Hepatocyte (in vitro differentiated cells): Measurements from ENCODE around the gene SOX18. TPM values are rescaled to one million over a fixed set of nuclear protein-coding genes. Genes with fewer than 3 reads are reported as not detected.

Experiments used
- DNase-seq: peaks from one replicate; pipeline ENCODE4 v3.0.0-alpha.2; 2016; ENCODE audit warnings: low spot score
- H2AFZ ChIP-seq: fragments of 200-600 bp; sonication (generic); 2 replicates; pipeline ENCODE4 v1.6.0; 2016; ENCODE audit warnings: antibody characterized with exemption, mild to moderate bottlenecking
- H3K27ac ChIP-seq: fragments of 200-600 bp; sonication (generic); 2 replicates; pipeline ENCODE4 v1.5.1; 2016; ENCODE audit warnings: mild to moderate bottlenecking
- H3K27me3 ChIP-seq: fragments of 200-600 bp; sonication (generic); 2 replicates; pipeline ENCODE4 v1.6.1; 2016
- H3K36me3 ChIP-seq: fragments of 200-600 bp; sonication (generic); replicated peaks from 2 replicates; pipeline ENCODE4 v1.5.1; 2016; ENCODE audit warnings: low read depth; ENCODE audit not compliant: insufficient read depth
- H3K4me1 ChIP-seq: fragments of 200-600 bp; sonication (generic); 2 replicates; pipeline ENCODE4 v1.5.1; 2016; ENCODE audit warnings: mild to moderate bottlenecking, moderate library complexity; ENCODE audit not compliant: insufficient read depth
- H3K4me2 ChIP-seq: fragments of 200-600 bp; sonication (generic); 2 replicates; pipeline ENCODE4 v1.6.0; 2016
- H3K4me3 ChIP-seq: fragments of 200-600 bp; sonication (generic); 2 replicates; pipeline ENCODE4 v1.5.1; 2016; ENCODE audit warnings: mild to moderate bottlenecking
- H3K79me2 ChIP-seq: fragments of 200-600 bp; sonication (generic); 2 replicates; pipeline ENCODE4 v1.6.0; 2017; ENCODE audit warnings: mild to moderate bottlenecking
- H3K9me2 ChIP-seq: fragments of 200-600 bp; sonication (generic); replicated peaks from 2 replicates; pipeline ENCODE4 v1.6.0; 2017; ENCODE audit warnings: mild to moderate bottlenecking; ENCODE audit not compliant: insufficient read depth
- H3K9me3 ChIP-seq: fragments of 200-600 bp; sonication (generic); 2 replicates; pipeline ENCODE4 v1.5.1; 2016; ENCODE audit warnings: low read depth, mild to moderate bottlenecking
- H4K20me1 ChIP-seq: fragments of 200-600 bp; sonication (generic); 2 replicates; pipeline ENCODE4 v1.6.0; 2016; ENCODE audit warnings: mild to moderate bottlenecking; ENCODE audit not compliant: insufficient read depth, poor library complexity, severe bottlenecking
- CTCF ChIP-seq: fragments of 200-600 bp; sonication (generic); IDR thresholded peaks from 2 replicates; pipeline ENCODE4 v1.5.1; 2016; ENCODE audit warnings: antibody characterized with exemption, mild to moderate bottlenecking; ENCODE audit not compliant: poor library complexity
- EZH2 ChIP-seq: fragments of 200-600 bp; sonication (generic); IDR thresholded peaks from 2 replicates; pipeline ENCODE4 v1.6.1; 2016; ENCODE audit warnings: antibody characterized with exemption, mild to moderate bottlenecking, borderline replicate concordance
- EZH2phosphoT487 ChIP-seq: fragments of 200-600 bp; sonication (generic); IDR thresholded peaks from one replicate; pipeline ENCODE4 v1.6.1; 2018; ENCODE audit warnings: antibody characterized with exemption, mild to moderate bottlenecking, low read depth, moderate library complexity; ENCODE audit not compliant: unreplicated experiment, severe bottlenecking
- WGBS: methylation state at CpG from one replicate; pipeline ENCODE4 v1.1.6; 2016; ENCODE audit warnings: low lambda C conversion rate; ENCODE audit errors: missing lambda C conversion rate; 5-methylcytosine and 5-hydroxymethylcytosine counted together
- polyA plus RNA-seq: library from polyadenylated mRNA; unstranded; fragments of >200 nt; fragmentation: Nextera tagmentation; extraction: Ambion mirVana; gene quantifications from 2 replicates; pipeline ENCODE4 v1.2.1, GENCODE V29; 2016
- total RNA-seq: library from RNA; depleted of rRNA; stranded (reverse); fragments of >200 nt; gene quantifications from 2 replicates; pipeline ENCODE4 v1.2.3, GENCODE V29; 2014

Gene SOX18
- total and polyA plus RNA-seq, 2 experiments from 2014 or later: 2.0 TPM; not detected in 1

- TF ChIP-seq EZH2phosphoT487 (no peak), EZH2 (no peak), CTCF (no peak)
- 90% methylated on average over 11 of the region's 11 CpGs for WGBS
- no peaks in the 10 kb centered on the region for H3K79me2 ChIP-seq
- H3K27ac ChIP-seq: no peak overlapping the region
- no peak overlapping the region for H3K4me3 ChIP-seq
- no peak for DNase-seq
- H3K4me1 ChIP-seq: peaks cover 12% of the 10 kb centered on the region
- H3K27me3 ChIP-seq: peaks cover 14% of the 10 kb centered on the region
- peaks cover 20% of the 10 kb centered on the region for H4K20me1 ChIP-seq
- H3K9me3 ChIP-seq: no peaks in the 10 kb centered on the region
- no peaks in the 10 kb centered on the region for H3K9me2 ChIP-seq
- H2AFZ ChIP-seq: no peak overlapping the region
- no peak overlapping the region for H3K4me2 ChIP-seq
- H3K36me3 ChIP-seq: no peaks in the 10 kb centered on the region
Measured at GRCh38 chr20:64033981-64034493, 15.4 kb downstream of the SOX18 start.

GRCh38 chr20:64032706-64033624 lies 16.5 kb downstream of the SOX18 start:
- H3K4me1 ChIP-seq: peaks cover 4% of the 10 kb centered on the region
- no peaks in the 10 kb centered on the region for H3K9me3 ChIP-seq
- no peak overlapping the region for H2AFZ ChIP-seq
- H3K4me3 ChIP-seq: no peak overlapping the region
- H3K27ac ChIP-seq: no peak overlapping the region
- no peak for DNase-seq
- no peak for TF ChIP-seq EZH2phosphoT487
- TF ChIP-seq CTCF: no peak
- TF ChIP-seq EZH2: no peak
- H4K20me1 ChIP-seq: peaks cover 20% of the 10 kb centered on the region
- H3K4me2 ChIP-seq: no peak overlapping the region
- H3K36me3 ChIP-seq: no peaks in the 10 kb centered on the region
- 96% methylated on average over 25 of the region's 31 CpGs for WGBS
- no peaks in the 10 kb centered on the region for H3K9me2 ChIP-seq
- H3K79me2 ChIP-seq: no peaks in the 10 kb centered on the region
- H3K27me3 ChIP-seq: peaks cover 14% of the 10 kb centered on the region

GRCh38 chr20:64031822-64032314 lies 17.6 kb downstream of the SOX18 start:
- TF ChIP-seq EZH2 (no peak), EZH2phosphoT487 (no peak), CTCF (no peak)
- Histone ChIP-seq H3K27ac (no peak overlapping the region), H3K4me3 (no peak overlapping the region), H3K4me1 (no peaks in the 10 kb centered on the region), H4K20me1 (peaks cover 20% of the 10 kb centered on the region), H3K9me2 (no peaks in the 10 kb centered on the region), H3K4me2 (no peak overlapping the region), H3K27me3 (peaks cover 6% of the 10 kb centered on the region), H3K79me2 (no peaks in the 10 kb centered on the region), H3K36me3 (no peaks in the 10 kb centered on the region), H3K9me3 (no peaks in the 10 kb centered on the region), H2AFZ (no peak overlapping the region)
- 94% methylated on average over 18 of the region's 19 CpGs for WGBS
- no peak for DNase-seq
